Neural cell (in vitro differentiated cells): Measurements from ENCODE around the gene ABHD12. TPM values are rescaled to one million over a fixed set of nuclear protein-coding genes. Genes with fewer than 3 reads are reported as not detected.

Experiments used
- H2AFZ ChIP-seq: fragments of 200-600, 300-800 bp; sonication (generic), shearing (Covaris generic); 2 replicates; pipeline ENCODE4 v1.6.0; 2014; ENCODE audit warnings: low read depth, mild to moderate bottlenecking, antibody characterized with exemption, low read length, moderate library complexity
- H3F3A ChIP-seq: fragments of 200-600 bp; shearing (Covaris generic); 2 replicates; pipeline ENCODE4 v1.6.1; 2016; ENCODE audit warnings: mild to moderate bottlenecking, moderate library complexity, mixed read lengths, antibody characterized with exemption, low read length; ENCODE audit not compliant: insufficient read depth, poor library complexity, severe bottlenecking
- H3K27ac ChIP-seq: fragments of 200-600, 300-800 bp; sonication (generic), shearing (Covaris generic); 2 replicates; pipeline ENCODE4 v1.5.1; 2014; ENCODE audit warnings: mild to moderate bottlenecking, low read length, moderate library complexity
- H3K27me3 ChIP-seq: fragments of 300-800, 200-600 bp; sonication (generic), shearing (Covaris generic); 2 replicates; pipeline ENCODE4 v1.6.0; 2014; ENCODE audit warnings: mild to moderate bottlenecking, low read depth, low read length, moderate library complexity; ENCODE audit not compliant: insufficient read depth
- H3K36me3 ChIP-seq: fragments of 300-800, 200-600 bp; sonication (generic), shearing (Covaris generic); 2 replicates; pipeline ENCODE4 v1.5.1; 2014; ENCODE audit warnings: mild to moderate bottlenecking, antibody characterized with exemption, low read length, moderate library complexity; ENCODE audit not compliant: insufficient read depth
- H3K4me2 ChIP-seq: fragments of 300-800, 200-600 bp; sonication (generic), shearing (Covaris generic); 2 replicates; pipeline ENCODE4 v1.6.0; 2014; ENCODE audit warnings: mild to moderate bottlenecking, low read length
- H3K4me3 ChIP-seq: fragments of 300-800, 200-600 bp; sonication (generic), shearing (Covaris generic); 2 replicates; pipeline ENCODE4 v1.5.1; 2014; ENCODE audit warnings: mild to moderate bottlenecking, low read length, moderate library complexity
- H3K79me2 ChIP-seq: fragments of 200-600 bp; shearing (Covaris generic); replicated peaks from 2 replicates; pipeline ENCODE4 v1.6.0; 2014; ENCODE audit warnings: mild to moderate bottlenecking, low read length, moderate library complexity; ENCODE audit not compliant: insufficient read depth
- H3K9ac ChIP-seq: fragments of 300-800, 200-600 bp; sonication (generic), shearing (Covaris generic); 2 replicates; pipeline ENCODE4 v1.6.1; 2016; ENCODE audit warnings: mild to moderate bottlenecking, low read length, mixed read lengths
- H3K9me2 ChIP-seq: fragments of 200-600 bp; shearing (Covaris generic); 2 replicates; pipeline ENCODE4 v1.6.1; 2016; ENCODE audit warnings: mild to moderate bottlenecking, low read length, mixed read lengths; ENCODE audit not compliant: insufficient read depth
- H3K9me3 ChIP-seq: fragments of 200-600, 300-800 bp; sonication (generic), shearing (Covaris generic); 2 replicates; pipeline ENCODE4 v1.6.1; 2016; ENCODE audit warnings: mild to moderate bottlenecking, mixed run types, low read length, moderate library complexity, mixed read lengths
- H4K20me1 ChIP-seq: fragments of 200-600 bp; shearing (Covaris generic); 2 replicates; pipeline ENCODE4 v1.6.1; 2016; ENCODE audit warnings: mild to moderate bottlenecking, mixed run types; ENCODE audit not compliant: insufficient read depth
- CTCF ChIP-seq: fragments of 450-650 bp; IDR thresholded peaks from 2 replicates; pipeline ENCODE4 v1.5.1; 2014; ENCODE audit warnings: antibody characterized with exemption, mild to moderate bottlenecking, moderate library complexity; ENCODE audit not compliant: poor library complexity, severe bottlenecking
- EP300 ChIP-seq: fragments of 450-650 bp; conservative IDR thresholded peaks from 2 replicates; pipeline ENCODE4 v1.6.1; 2014; ENCODE audit warnings: antibody characterized with exemption, mild to moderate bottlenecking, moderate library complexity; ENCODE audit not compliant: poor library complexity, severe bottlenecking
- EZH2 ChIP-seq: fragments of 200-600, 300-800 bp; shearing (Covaris generic), sonication (generic); IDR thresholded peaks from 2 replicates; pipeline ENCODE4 v1.6.1; 2014; ENCODE audit warnings: antibody characterized with exemption, low read length, borderline replicate concordance, mild to moderate bottlenecking; ENCODE audit not compliant: insufficient read depth, poor library complexity, severe bottlenecking
- MXI1 ChIP-seq: fragments of 450-650 bp; conservative IDR thresholded peaks from 2 replicates; pipeline ENCODE4 v1.6.1; 2014; ENCODE audit warnings: antibody characterized with exemption, mild to moderate bottlenecking; ENCODE audit not compliant: poor library complexity, severe bottlenecking
- POLR2AphosphoS5 ChIP-seq: IDR thresholded peaks from 2 replicates; pipeline ENCODE4 v1.6.1; 2012
- RAD21 ChIP-seq: fragments of 450-650 bp; conservative IDR thresholded peaks from 2 replicates; pipeline ENCODE4 v1.6.1; 2014; ENCODE audit warnings: antibody characterized with exemption, mild to moderate bottlenecking, moderate library complexity
- REST ChIP-seq: IDR thresholded peaks from 2 replicates; pipeline ENCODE4 v1.6.1; 2012; ENCODE audit warnings: borderline replicate concordance
- SMC3 ChIP-seq: fragments of 450-650 bp; conservative IDR thresholded peaks from 2 replicates; pipeline ENCODE4 v1.6.1; 2014; ENCODE audit warnings: antibody characterized with exemption, mild to moderate bottlenecking, moderate library complexity; ENCODE audit not compliant: poor library complexity
- TAF1 ChIP-seq: IDR thresholded peaks from 2 replicates; pipeline ENCODE4 v1.6.1; 2012; ENCODE audit warnings: low read depth
- polyA plus RNA-seq: library from polyadenylated mRNA; depleted of rRNA; stranded (reverse); fragments of >200 nt; gene quantifications from 2 replicates; pipeline ENCODE4 v1.2.3, GENCODE V29; 2014

ABHD12 gene
- polyA plus RNA-seq, 1 donor from 2014 or later, result 32.3 TPM

GRCh38 chr20:25304025-25304549, 86.5 kb downstream of the ABHD12 start:
- H3K9me2 ChIP-seq, result no peaks in the 10 kb centered on the region
- H3F3A ChIP-seq, result no peaks in the 10 kb centered on the region
- H3K79me2 ChIP-seq, result no peaks in the 10 kb centered on the region
- no peak overlapping the region for H2AFZ ChIP-seq
- no peak overlapping the region for H3K27ac ChIP-seq
- H4K20me1 ChIP-seq, result no peaks in the 10 kb centered on the region
- no peaks in the 10 kb centered on the region for H3K27me3 ChIP-seq
- H3K4me3 ChIP-seq, result no peak overlapping the region
- TF ChIP-seq MXI1, result no peak
- no peak for TF ChIP-seq POLR2AphosphoS5
- TF ChIP-seq CTCF, result no peak
- TF ChIP-seq REST, result no peak
- TF ChIP-seq SMC3, result no peak
- TF ChIP-seq EZH2, result no peak
- TF ChIP-seq RAD21, result no peak
- TF ChIP-seq TAF1, result no peak
- TF ChIP-seq EP300, result no peak
- H3K9me3 ChIP-seq, result no peaks in the 10 kb centered on the region
- no peak overlapping the region for H3K4me2 ChIP-seq
- no peak overlapping the region for H3K9ac ChIP-seq
- H3K36me3 ChIP-seq, result no peaks in the 10 kb centered on the region

GRCh38 chr20:25303292-25304024, 87.2 kb downstream of the ABHD12 start:
- Histone ChIP-seq H3K4me3 (no peak overlapping the region), H3K4me2 (no peak overlapping the region), H4K20me1 (no peaks in the 10 kb centered on the region), H3K27me3 (no peaks in the 10 kb centered on the region), H3K9ac (no peak overlapping the region), H3K27ac (no peak overlapping the region), H2AFZ (no peak overlapping the region), H3K9me2 (no peaks in the 10 kb centered on the region), H3K9me3 (no peaks in the 10 kb centered on the region), H3K36me3 (no peaks in the 10 kb centered on the region), H3K79me2 (no peaks in the 10 kb centered on the region), H3F3A (no peaks in the 10 kb centered on the region)
- no peak for TF ChIP-seq CTCF
- TF ChIP-seq RAD21, result no peak
- no peak for TF ChIP-seq POLR2AphosphoS5
- no peak for TF ChIP-seq EP300
- TF ChIP-seq EZH2, result no peak
- TF ChIP-seq TAF1, result no peak
- no peak for TF ChIP-seq SMC3
- no peak for TF ChIP-seq MXI1
- TF ChIP-seq REST, result no peak
